Pulmonary artery endothelial cell (primary cell): Measurements from ENCODE around the gene TP53BP2. TPM values are rescaled to one million over a fixed set of nuclear protein-coding genes. Genes with fewer than 3 reads are reported as not detected.
"Not testable (repeated sequence)": the region's sequence is repeated elsewhere in the genome, so short reads cannot be mapped to it uniquely, and the experiment has no call there.

Experiments
- DNase-seq: peaks from one replicate; pipeline ENCODE4 v3.0.0-alpha.2; 2011; ENCODE audit warnings: low read depth, low spot score
- total RNA-seq: library from RNA; depleted of rRNA; stranded (reverse); fragments of >200 nt; gene quantifications from 2 replicates; pipeline ENCODE4 v1.2.3, GENCODE V29; 2014

TP53BP2 gene
- total RNA-seq, 1 donor from 2014 or later = 16.0 TPM

DNA sequence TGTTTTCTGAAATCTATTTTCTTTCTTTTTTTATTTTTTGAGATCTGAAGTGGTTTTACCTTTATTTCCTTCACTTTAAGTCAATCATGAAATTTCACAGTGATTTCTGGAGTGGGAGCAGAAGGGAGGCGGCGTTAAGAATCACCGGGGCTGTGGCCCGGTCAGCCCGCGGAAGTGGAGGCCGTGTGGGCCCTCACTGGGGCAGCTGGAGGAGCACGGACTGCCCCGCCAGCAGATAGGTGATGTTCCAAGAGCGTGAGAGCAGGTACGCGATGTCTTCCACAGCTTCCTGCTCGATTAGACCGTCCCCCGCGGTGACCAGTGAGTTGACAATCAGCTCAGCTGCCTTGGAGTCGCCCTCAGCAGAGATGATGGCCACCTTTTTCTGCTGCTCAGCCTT, 10.6 kb upstream of the TP53BP2 start:
- DNase-seq = no peak

DNA sequence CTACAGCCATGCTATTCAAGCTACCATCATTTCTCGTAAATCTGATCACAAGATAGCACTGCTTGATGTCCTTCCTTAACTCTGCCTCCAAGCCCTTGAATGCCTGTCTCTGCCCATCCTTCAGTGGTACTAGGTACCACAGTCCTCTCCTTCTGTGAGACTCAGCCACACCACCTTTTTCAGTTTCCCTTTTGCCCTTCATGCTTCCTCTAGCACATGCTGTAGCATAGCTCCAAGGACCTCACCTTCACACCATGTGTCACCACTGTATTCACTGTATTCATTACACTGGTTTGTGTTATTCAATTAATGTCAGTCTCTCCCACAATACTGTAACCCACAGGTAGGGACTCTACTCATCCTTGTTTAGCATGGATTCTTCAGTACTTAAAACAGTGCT, 8.0 kb upstream of the TP53BP2 start:
- DNase-seq = no peak

- no peak for DNase-seq
Observed at GRCh38 chr1:223853275-223853674, 7.5 kb upstream of the TP53BP2 start.

GRCh38 chr1:223852337-223852736, 6.6 kb upstream of the TP53BP2 start:
- DNase-seq = no peak

DNA sequence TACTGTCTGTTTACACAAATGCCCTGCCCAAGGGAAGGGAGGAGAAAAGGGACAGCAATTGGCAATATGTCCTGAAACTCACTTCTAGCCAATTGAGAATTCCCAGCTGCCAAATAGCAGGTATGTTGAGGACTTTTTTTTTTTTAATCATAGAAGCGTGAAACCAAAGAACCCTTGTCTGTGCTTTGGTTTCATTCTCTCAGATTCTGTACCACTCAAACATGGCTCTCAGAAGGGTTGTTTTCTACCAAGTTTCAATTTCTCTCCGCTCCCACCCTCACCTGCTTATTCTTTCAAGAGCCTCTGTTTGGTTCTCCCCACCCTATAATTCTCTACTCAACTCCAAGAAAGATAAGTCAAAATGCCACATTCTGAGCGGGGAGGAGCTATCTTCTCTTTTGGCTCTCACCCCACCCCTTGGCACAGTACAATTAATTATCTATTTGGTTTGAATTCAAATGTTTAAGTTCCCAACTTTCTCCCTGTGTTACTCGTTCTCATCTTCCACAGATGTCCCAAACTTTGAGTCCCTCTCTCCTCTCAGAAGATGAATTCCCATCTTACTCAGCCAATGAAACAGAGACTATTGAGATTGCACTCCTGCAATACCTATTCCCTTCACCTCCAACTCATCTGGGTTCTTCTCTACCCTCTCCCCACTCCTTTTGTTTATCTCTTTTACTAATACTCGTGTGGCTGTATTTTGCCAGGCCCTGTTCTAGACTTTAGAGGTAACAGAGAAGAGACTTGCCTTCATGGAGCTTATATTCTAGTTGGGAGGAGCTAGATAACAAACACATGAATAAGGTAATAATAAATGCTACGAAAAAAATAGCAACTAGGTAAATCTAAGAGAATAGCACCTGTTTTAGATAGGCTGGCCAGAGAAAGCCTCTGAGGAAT, 3.9 kb upstream of the TP53BP2 start:
- DNase-seq = no peak

DNA sequence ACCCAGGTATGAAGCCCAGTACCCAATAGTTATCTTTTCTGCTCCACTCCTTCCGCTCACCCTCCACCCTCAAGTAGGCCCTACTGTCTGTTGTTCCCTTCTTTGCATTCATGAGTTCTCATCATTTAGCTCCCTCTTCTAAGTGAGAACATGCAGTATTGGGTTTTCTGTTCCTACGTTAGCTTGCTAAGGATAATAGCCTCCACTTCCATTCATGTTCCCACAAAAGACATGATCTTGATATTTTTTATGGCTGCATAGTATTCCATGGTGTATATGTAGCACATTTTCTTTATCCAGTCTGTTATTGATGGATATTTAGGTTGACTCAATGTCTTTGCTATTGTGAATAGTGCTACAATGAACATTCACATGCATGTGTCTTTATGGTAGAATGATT, 2.8 kb upstream of the TP53BP2 start:
- DNase-seq = no peak

- no peak for DNase-seq
Observed at GRCh38 chr1:223847781-223848345, 2.1 kb upstream of the TP53BP2 start.

DNA sequence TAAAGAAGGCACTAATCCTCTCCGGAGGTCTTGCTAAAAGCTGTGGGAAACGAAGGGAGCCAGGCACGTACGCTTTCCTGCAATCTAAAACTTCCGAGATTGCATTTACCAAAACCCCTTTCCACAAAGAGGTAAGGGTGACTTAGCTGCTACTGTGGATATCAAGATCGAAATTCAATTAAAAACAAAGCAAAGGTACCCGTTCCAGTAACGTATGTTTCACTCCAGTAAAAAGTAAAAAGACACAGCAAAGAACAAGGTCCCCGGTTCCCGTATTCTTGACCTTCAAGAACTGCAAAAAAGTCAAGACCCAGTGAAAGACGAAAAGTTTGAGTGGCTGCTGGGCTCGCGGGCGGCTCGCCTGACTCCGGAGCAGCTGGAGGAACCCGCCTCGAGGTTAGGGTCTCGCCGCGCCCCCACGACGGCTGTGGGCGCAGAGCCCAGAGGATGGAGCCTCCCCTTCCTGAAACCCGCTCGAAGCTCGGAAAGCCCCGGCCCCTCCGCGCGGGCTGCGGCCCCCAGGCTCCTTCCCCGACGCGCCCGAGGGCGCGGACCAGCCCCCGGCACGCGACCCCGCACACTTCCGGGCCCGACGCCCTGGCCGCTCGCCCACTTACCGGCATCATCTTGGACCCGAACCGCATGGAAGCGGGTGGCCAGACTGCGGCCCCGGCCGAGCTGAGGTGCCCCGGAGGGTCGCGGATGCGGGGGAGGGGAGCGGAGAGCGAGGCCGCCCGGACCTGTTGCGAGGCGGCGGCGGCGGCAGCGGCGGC, 524 bp downstream of the TP53BP2 start:
- peak; percentile 43 for DNase-seq

- DNase-seq = no peak
Observed at GRCh38 chr1:223844787-223845036, 1.0 kb downstream of the TP53BP2 start.

GRCh38 chr1:223843934-223844786, 1.6 kb downstream of the TP53BP2 start:
- DNase-seq = no peak

- no peak for DNase-seq
Observed at GRCh38 chr1:223842784-223843183, 3.0 kb downstream of the TP53BP2 start.

DNA sequence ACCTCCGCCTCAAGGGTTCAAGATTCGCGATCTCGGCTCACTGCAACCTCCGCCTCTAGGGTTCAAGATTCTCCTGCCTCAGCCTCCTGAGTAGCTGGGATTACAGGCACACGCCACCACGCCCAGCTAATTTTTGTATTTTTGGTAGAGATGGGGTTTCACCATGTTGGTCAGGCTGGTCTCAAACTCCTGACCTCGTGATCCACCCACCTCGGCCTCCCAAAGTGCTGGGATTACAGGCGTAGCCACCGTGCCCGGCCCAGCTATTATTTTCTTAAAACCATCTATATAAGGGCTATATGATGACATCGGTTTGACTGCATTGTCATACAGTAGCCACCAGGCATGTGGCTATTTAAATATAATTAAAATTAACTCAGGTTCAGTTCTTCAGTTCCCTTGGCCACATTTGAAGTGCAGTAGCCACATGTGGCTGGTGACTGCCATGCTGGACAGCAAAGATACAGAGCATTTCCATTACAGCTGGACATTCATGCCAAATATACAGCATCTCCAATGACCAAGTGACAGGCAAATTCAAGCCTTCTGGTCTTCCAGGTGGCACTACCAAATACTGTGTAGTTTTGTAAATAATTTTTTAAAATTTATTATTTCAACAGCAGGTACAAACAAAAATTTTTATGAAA, 3.6 kb downstream of the TP53BP2 start:
- not testable (repeated sequence) for DNase-seq

DNA sequence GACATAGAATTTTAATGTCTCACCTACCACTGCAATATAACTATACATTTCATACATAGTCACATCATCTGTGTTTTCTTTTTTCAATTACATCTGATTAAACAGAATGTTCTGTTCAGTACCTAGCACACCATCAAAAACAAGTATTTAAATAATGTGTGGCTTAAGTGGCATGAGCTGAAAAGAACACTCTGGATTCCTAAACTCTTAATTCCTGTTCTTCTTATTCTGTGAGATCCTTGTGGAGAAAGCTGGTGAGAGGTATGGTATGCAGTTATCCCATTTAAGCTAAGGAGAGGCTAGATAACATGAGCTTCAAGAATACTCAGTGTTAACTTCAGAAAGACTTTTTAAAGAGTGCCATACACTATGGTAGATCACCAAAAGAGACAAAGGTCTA, 5.5 kb downstream of the TP53BP2 start:
- no peak for DNase-seq

DNA sequence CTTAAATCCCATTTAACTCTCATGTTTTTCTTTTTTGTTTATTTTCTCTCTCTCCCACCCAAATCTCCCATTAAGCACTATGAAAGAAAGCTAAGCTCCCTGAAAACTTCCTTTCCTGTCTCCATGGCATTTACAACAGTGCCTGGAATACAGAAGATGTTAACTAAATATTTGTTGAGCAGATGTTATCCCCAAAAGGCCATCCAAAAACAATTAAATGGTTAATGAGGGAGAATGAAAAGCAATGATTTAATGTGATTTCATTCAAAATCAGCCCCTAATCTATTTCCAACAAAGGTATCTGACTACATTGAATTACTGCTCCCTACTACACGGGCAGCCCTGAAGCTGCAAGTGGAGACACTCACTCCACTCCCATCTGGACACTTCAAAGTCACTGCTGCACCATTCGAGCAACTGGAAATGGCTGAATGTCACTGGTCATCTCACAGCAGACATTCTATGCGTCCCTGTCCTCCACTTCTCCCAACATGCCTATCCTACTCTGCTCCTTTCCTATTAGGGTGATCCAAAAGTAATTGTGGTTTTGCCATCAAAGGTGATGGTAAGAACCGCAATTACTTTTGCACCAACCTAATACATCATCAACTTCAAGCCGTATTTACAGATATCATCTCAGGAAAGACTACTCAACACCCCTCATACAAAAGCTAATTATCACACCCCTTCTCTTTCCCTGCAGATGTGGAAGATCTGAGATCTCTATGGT, 7.5 kb downstream of the TP53BP2 start:
- no peak for DNase-seq

GRCh38 chr1:223837687-223838086, 8.1 kb downstream of the TP53BP2 start:
- no peak for DNase-seq

- no peak for DNase-seq
Observed at GRCh38 chr1:223837206-223837605, 8.5 kb downstream of the TP53BP2 start.

DNA sequence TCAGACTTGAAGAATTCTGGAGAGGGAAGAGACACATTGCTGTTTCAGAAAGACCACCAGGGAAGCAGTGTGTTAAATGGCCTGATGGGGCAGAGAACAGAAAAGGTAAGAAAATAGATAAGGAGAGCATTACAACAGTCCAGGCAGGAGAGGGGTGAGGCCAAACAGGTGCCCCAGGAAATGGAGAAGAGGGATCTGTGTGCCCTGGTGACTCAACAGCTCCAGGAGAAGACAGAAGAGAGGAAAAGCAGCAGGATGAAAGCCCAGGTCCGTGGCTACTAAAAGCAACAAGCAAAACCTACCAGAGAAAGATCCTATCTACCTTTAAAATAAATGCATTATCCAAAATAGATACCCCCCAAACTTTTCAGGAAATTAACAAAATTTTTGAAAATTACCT, 9.2 kb downstream of the TP53BP2 start:
- no peak for DNase-seq

- no peak for DNase-seq
Observed at GRCh38 chr1:223835754-223836153, 10.0 kb downstream of the TP53BP2 start.

GRCh38 chr1:223834660-223835263, 11.0 kb downstream of the TP53BP2 start:
- no peak for DNase-seq

DNA sequence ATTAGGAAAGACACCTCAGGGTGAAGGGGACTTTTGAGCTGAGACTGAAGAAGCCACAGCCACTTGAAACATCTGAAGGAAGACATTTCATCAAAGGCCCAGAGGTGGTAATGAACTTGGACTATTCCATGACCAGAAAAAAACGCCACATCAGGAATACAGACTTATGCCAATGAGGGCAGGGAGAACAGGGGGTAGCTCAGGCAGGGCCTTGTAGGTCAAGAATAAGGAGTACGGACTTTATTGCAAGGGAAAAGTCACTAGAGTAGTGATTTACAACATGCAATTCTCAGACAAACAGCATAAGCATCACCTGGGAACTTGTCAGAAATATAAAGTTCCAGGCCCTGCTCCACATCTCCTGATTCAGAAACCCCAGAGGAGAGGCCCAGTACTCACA, 11.8 kb downstream of the TP53BP2 start:
- no peak for DNase-seq
